A204.1 (cell line): ENCODE measurements around the gene RCCD1.

Source experiments
- FAIRE-seq: peaks from 2 replicates; lab custom pipeline; 2012; peaks lifted over from hg19 to GRCh38; lab: Jason Lieb, UNC

The RCCD1 gene

DNA sequence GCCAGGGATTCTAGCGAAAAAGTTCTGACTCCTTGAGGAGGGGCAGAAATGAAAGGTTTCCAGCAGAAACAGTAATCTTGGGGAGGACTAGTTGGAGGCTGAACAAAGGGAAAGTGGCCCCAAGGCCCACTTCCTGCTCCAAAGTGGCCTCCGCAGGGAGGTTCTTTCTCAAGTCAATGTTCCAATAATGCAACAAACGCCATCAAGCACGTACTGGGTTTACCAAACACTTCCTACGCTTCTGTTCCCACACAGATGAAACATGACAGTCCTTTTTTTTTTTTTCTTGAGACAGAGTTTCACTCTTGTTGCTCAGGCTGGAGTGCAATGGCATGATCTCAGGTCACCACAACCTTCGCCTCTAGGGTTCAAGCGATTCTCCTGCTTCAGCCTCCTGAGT is 9.6 kb upstream of the RCCD1 start:
- FAIRE-seq: no peak

GRCh38 chr15:90946538-90946937 is 8.1 kb upstream of the RCCD1 start:
- no peak for FAIRE-seq

DNA sequence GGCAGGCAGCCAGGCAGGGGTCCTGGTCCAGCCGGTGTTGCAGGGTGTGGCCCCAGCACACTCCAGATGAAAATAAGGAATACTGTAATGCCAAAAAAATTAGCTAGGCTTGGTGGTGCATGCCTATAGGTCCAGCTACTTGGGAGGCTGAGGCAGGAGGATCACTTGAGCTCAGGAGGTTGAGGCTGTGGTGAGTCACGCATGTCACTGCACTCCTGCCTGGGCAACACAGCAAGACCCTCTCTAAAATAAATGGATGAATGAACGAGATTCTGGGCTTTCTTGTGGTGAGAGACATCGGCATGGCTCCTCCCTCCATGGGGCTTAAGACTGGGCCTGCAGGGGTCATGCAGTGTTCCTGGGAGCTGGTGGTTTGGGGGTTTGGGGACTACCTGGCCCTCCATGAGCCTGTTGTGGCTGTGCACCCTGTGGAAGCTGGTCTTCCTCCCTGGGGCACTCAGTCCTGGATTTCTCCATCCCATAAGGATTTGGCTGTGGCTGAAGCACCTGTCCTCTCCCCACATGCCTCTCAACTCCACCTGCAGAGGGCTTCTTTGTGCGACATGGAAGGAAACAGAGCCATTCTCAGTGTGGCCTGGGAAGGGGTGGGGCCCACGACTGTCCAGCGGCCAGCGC is 7.6 kb upstream of the RCCD1 start:
- no peak for FAIRE-seq

DNA sequence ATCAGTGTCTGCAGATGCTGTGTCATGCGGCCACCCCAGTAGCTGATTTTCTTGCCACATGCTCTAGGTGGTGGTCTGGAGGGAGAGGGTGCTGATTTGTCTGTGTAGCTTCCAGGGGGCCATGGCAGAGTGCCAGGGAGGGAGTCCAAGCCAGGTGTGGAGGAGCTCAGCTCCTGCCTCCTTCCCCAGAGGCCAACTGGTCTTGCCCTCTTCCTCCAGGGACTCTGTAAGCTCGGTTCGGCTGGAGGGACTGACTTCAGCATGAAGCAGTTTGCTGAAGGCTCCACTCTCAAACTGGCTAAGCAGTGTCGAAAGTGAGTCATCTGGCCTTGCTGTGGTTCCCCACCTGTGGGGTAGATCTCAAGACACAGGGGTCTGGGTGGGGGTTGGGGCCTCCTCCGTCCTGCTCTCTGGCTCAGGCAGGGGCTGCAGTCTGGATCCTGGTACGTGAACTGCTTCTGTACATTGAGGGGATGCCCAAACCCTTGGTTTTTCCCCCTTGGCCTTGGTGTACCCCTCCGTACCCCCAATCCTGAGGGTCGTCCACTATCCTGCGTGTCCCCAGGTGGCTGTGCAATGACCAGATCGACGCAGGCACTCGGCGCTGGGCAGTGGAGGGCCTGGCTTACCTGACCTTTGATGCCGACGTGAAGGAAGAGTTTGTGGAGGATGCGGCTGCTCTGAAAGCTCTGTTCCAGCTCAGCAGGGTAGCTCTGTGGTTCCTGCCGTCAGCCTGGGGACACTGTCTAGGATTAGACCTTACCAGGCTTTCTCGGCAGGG is 6.9 kb upstream of the RCCD1 start:
- no peak for FAIRE-seq

DNA sequence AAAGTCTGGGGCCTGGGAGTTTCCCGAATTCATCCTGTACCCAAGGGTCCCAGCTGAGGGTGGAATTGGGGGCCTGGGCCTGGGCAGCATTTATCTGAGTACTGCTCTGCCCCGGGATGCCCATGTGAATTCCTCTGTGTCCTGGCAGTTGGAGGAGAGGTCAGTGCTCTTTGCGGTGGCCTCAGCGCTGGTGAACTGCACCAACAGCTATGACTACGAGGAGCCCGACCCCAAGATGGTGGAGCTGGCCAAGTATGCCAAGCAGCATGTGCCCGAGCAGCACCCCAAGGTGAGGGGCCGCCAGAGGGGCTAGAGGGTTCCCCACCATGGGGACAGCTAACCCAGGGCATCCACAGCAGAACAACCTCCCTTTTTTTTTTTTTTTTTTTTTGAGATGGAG is 6.2 kb upstream of the RCCD1 start:
- FAIRE-seq: no peak

DNA sequence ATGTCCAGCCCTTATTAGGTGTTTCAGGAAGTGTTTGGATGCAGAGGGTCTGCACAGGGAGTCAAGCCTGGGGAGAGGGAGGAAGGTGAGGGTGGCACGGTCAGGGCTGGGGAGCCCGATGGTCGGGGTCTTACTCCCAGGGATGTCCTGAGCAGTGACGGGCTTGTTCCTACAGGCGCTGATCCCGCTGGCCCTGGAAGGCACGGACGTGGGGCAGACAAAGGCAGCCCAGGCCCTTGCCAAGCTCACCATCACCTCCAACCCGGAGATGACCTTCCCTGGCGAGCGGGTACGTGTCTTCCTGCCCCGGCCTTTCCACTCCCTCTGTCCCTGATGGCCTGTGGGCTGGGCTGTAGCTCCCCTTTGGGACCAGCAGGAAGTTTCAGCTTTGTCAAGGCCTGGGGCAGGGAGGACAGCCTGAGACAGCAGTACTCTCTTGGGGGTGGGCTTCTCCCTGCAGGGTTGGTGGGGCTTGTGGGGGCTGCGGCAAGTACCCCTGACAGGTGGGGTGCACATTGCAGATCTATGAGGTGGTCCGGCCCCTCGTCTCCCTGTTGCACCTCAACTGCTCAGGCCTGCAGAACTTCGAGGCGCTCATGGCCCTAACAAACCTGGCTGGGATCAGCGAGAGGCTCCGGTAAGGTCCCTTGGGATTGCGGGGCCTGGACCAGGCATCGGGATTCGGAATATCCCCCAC is 4.6 kb upstream of the RCCD1 start:
- FAIRE-seq: no peak

- FAIRE-seq: no peak
Measured at GRCh38 chr15:90950676-90951075, 4.0 kb upstream of the RCCD1 start.

DNA sequence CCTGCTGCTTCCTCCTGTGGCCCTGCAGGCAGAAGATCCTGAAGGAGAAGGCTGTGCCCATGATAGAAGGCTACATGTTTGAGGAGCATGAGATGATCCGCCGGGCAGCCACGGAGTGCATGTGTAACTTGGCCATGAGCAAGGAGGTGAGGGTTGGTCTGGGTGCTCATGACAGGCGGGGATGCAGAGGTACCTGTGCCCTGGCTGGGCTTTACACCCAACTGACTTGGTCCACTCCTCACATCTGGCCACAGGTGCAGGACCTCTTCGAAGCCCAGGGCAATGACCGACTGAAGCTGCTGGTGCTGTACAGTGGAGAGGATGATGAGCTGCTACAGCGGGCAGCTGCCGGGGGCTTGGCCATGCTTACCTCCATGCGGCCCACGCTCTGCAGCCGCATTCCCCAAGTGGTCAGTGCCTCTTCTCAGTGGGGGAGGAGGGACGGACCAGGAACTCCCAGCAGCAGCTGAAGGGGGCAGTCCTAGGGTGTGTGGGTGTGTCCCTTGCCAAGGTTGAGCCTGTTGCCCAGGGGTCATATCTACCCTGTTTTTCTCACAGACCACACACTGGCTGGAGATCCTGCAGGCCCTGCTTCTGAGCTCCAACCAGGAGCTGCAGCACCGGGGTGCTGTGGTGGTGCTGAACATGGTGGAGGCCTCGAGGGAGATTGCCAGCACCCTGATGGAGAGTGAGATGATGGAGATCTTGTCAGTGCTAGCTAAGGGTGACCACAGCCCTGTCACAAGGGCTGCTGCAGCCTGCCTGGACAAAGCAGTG is 1.6 kb upstream of the RCCD1 start:
- FAIRE-seq: no peak

DNA sequence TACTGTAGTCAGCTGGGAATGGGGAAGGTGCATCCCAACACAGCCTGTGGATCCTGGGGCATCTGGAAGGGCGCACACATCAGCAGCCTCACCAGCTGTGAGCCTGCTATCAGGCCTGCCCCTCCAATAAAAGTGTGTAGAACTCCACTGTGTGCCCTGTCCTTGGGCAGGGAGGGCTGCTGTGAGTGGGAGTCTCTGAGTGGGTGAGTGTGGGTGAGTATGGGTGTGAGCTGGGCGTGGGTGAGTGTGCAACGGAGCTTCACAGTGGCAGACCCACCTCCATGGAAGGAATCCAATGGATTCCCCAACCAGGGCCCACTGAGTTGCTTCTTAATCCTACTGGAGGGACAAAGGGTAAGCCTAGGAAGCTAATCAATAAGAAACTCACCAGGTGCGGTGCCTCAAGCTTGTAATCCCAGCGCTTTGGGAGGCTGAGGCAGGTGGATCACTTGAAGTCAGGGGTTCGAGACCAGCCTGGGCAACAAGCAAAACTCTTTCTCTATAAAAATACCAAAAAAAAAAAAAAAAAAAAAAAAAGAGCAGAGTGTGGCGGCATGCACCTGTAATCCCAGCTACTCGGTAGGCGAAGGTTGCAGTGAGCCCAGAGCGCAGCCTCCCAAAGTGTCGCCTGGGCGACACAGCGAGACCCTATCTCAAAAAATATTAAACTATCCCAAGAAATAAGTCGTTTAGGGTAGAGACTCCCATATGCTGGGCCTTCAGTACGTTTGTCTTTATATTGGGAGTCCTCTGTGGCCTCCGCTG is 555 bp upstream of the RCCD1 start:
- FAIRE-seq: no peak

- no peak for FAIRE-seq
Measured at GRCh38 chr15:90955624-90956273, 1.1 kb downstream of the RCCD1 start.

- no peak for FAIRE-seq
Measured at GRCh38 chr15:90956274-90957030, 1.8 kb downstream of the RCCD1 start.

- FAIRE-seq: no peak
Measured at GRCh38 chr15:90957031-90957790, 2.5 kb downstream of the RCCD1 start.

DNA sequence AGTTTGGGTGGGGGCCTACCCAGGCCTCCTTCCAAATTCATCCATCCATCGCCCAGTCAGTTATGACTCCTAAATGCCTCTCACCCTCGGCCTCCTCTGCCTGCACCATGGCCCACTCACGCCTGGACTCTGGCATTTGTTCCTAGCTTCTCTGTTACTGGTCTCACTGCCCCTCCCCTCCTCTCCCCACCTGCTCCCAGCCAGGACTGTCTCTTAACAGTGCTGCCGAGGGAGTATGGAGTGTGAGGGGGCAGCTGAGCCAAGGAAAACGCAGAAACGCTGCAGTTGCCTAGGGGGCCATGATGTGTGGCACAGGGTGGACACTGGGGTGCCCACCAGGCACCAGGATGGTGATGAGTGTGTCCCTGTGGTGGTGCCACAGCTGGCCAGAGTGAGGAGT is 3.1 kb downstream of the RCCD1 start:
- FAIRE-seq: no peak

DNA sequence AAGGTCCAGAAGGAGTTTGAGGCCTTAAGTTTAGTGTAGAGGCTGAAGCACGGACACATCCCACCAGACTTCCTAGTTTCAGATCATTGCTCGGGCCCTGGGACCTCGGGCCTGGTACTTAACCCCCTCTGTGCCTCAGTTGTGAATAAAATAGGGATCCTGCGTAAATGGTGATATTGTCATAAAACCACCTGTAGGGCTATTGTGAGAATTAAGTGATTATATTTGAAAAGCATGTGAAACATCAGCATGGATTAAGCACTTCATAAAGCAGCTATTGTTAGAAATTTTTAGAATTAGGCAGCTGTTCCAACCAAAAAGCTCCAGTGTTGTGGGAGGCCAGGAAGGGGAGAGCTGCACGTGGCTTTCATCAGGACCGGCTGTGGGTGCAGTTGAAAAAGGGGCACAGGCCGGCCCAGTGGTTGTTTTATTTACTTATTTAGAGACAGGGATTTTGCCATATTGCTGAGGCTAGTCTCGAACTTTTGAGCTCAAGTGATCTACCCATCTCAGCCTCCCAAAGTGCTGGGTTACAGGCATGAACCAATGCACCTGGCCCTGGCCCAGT is 4.4 kb downstream of the RCCD1 start:
- no peak for FAIRE-seq

- FAIRE-seq: no peak
Measured at GRCh38 chr15:90959894-90960293, 5.2 kb downstream of the RCCD1 start.

DNA sequence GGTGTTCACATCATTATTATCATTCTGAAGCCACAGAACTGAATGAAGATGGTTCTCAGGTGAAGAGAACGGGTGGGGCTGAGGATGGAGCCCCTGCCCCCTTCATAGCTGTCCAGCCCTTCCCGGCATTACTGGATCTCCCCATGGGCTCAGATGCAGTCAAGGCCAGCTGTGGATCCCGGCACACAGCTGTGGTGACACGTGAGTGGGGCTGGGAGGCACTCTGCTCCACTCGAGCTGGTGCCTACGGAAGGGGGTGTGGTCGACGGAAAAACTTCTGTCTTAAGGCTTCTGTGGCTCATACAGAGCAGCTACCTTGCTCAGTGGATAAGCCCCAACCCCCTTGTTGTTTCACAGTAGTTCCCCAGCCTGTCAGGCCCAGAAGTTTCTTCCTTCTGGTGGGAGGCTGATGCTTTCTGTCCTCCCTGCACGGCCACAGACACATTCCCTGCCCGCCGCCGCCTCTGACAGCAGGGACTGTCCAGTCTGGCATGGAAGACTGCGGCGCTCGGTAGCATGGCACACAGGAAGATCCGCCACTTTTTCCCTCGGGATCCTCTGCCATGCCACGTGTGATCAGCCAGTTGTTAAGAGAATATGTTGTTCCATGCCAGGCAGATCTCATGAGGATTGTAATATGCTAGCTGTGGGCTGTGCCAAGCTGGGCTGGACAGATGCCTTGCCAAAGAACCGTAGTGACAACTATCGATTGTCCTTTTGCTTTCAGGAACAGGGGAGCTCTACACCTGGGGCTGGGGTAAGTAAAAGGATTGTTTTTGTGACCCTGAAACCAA is 5.8 kb downstream of the RCCD1 start:
- no peak for FAIRE-seq

- FAIRE-seq: no peak
Measured at GRCh38 chr15:90962021-90962420, 7.3 kb downstream of the RCCD1 start.

- FAIRE-seq: no peak
Measured at GRCh38 chr15:90966262-90966661, 11.6 kb downstream of the RCCD1 start.

DNA sequence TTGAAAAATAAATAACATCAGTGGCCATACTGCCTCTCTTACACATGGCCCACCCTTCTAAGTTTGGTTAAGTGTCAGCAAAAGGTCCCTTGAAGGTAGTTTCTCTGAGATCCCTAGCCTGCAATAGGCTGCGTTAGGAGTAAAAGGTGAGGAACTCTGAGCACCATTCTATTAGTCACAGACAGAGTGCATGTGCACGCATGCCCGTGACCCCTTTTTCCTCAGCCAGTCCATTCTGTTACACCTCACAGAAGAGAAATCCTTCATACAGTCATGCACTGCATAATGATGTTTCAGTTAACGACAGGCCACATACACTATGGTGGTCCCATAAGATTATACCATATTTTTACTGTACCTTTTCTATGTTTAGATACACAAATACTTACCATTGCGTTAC is 12.5 kb downstream of the RCCD1 start:
- FAIRE-seq: no peak
